IPS-11a (cell line): Measurements from ENCODE around the gene SMC1B.
"Not testable (repeated sequence)": the region's sequence is repeated elsewhere in the genome, so short reads cannot be mapped to it uniquely, and the experiment has no call there.

ENCODE experiments used
- H3K4me3 ChIP-seq: one replicate; pipeline ENCODE4 v1.5.1; 2013; ENCODE audit warnings: low read depth, low read length, control low read depth

The SMC1B gene

DNA sequence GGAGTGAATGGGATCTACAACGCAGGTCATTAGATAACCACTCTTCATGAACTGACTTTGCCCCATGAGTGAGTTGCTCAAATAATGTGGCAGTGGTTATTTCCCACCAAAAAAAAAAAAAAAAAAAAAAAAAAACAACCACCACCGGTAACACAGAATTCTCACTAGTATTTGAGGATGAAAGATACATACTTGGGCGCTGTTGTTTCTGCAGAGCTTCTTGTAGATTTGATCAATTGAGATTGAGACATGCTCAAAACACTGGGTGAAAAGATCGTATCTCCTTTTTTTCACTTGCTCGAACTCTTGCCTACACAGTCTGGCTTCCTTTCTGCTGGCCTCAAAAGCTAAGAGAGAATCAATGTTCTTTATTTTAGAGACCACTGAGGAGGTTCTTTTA, 59.6 kb downstream of the SMC1B start:
- H3K4me3 ChIP-seq, result no peak overlapping the region

GRCh38 chr22:45352757-45353156, 60.6 kb downstream of the SMC1B start:
- H3K4me3 ChIP-seq, result not testable (repeated sequence)

DNA sequence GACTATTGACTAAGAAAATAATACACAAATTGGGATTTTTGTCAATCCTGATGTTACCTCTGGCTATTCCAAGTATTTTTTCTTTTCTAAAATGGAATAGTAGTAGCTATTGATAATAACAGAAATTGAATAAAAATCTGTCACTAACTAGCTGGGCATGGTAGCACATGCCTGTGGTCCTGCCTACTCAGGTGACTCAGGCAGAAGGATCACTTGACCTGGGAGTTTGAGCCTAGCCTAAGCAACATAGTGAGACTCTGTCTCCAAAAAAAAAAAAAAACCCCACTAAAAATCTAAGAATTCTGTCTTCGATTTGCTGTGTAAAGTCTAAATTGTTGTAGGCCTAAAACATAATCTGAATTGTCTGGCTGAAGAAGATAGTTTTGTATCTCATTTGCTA, 61.4 kb downstream of the SMC1B start:
- no peak overlapping the region for H3K4me3 ChIP-seq

DNA sequence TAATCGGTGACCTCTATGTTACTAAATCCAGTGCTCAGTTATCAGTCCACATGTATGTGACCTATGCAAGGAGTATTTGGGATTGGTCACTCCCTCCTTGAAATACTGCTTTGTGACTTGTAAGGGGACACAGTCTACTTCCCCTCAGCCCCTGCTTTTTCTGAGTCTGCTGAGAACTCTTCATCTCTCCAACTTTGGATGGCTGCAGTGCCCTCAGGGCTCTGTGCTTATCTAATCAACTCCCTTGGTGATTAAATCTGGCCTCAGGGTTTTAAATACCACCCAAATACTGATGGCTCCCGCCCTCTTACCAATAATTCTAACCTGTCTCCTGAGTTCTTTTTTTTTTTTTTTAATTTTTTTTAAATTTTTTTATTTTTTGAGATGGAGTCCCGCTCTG, 63.5 kb downstream of the SMC1B start:
- no peak overlapping the region for H3K4me3 ChIP-seq

GRCh38 chr22:45344334-45344733, 69.1 kb downstream of the SMC1B start:
- no peak overlapping the region for H3K4me3 ChIP-seq

DNA sequence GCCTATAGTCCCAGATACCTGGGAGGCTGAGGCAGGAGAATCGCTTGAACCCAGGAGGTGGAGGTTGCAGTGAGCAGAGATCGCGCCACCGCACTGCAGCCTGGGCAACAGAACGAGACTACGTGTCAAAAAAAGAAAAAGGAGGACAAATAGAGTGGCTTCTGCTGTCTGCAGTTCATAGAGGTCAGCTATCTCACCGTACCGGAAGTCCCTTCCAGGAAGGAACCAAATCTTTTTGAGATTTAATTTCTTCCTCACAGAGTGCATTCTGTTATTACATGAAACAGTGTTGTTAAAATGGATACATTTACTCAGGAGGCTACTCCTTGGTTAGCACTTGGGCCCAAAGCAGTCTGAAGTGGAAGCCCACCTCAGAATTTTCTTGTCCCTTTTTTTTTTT, 70.3 kb downstream of the SMC1B start:
- no peak overlapping the region for H3K4me3 ChIP-seq

- no peak overlapping the region for H3K4me3 ChIP-seq
These were observed 71.9 kb downstream of the SMC1B start for GRCh38 chr22:45341498-45341897.

GRCh38 chr22:45340323-45340722, 73.1 kb downstream of the SMC1B start:
- no peak overlapping the region for H3K4me3 ChIP-seq

DNA sequence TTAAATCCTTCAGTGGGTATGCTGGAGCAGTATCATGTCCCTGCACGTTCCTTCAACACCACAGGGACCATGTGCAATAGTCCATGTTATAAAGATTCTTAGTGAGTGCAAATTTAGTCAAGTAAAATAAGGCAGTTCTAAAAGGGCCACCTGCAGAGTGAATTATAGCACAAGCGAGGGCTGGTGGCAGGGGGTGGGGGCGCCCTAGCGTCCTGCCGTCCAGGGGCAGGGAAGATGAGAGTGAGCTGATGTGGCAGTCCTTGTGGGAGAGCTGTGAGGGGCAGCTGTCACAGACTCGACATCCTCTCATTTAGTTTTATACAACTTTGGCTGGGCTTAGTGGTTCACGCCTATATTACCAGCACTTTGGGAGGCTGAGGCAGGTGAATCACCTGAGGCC, 74.6 kb downstream of the SMC1B start:
- H3K4me3 ChIP-seq, result no peak overlapping the region

DNA sequence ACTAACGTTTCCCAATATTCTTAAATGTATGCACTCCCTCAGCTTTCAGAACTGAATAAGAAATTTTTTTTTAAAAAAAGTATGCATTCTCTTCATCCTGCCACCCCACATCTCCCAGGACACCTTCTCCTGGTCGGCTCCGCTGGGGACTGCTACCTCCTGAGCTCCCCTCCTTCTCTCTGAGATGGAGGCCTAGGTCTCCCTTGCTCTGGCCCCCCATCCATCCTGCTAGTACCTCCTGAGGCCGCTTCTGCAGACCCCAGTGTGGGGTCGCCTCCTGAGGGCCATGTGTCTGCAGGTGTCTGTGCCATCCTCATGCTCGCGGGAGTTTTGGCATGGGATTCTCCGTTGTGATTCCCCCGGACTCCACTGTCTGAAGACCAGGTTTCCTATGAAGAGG, 75.9 kb downstream of the SMC1B start:
- no peak overlapping the region for H3K4me3 ChIP-seq

GRCh38 chr22:45336971-45337431, 76.4 kb downstream of the SMC1B start:
- H3K4me3 ChIP-seq, result no peak overlapping the region

GRCh38 chr22:45335854-45336522, 77.4 kb downstream of the SMC1B start:
- H3K4me3 ChIP-seq, result no peak overlapping the region

- no peak overlapping the region for H3K4me3 ChIP-seq
These were observed 78.2 kb downstream of the SMC1B start for GRCh38 chr22:45335021-45335818.

GRCh38 chr22:45334528-45334927, 78.9 kb downstream of the SMC1B start:
- H3K4me3 ChIP-seq, result no peak overlapping the region

DNA sequence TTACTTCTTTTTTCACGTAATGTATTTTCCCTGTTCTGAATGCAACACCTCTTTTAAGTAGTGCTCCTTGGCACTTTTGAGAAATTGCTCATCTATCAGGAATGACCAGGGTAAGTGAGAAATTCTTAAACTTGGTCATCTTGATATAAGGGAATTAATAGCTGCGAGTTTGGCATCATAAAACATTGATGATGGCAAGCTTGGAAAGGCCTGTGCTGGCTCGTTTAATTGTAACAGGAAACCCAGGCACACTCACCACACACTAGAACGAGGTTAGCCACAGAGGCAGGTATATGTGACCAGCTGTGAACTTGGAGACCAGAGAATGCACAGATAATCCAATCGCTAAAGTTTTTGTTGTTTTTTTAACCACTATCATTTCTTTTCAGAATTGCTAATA, 79.3 kb downstream of the SMC1B start:
- H3K4me3 ChIP-seq, result no peak overlapping the region

DNA sequence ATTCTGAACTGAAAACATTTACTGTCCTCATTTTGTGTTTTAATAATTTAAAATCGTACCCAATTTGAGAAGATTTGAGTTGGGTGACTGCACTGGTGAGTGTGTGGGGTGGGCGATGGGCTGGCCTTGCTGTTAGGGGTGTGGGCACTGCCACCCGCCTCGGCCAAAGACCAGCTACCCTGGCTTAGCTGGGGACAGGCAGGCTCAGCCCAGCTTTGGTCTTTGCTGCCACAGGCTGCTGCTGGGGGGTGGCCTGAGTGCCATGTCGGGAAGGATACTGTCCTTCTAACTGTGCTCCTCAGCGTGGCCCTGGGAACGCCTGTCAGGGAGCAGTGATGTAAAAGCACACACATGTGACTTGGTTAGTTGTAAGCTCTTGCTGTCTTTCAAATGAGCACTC, 81.4 kb downstream of the SMC1B start:
- no peak overlapping the region for H3K4me3 ChIP-seq

DNA sequence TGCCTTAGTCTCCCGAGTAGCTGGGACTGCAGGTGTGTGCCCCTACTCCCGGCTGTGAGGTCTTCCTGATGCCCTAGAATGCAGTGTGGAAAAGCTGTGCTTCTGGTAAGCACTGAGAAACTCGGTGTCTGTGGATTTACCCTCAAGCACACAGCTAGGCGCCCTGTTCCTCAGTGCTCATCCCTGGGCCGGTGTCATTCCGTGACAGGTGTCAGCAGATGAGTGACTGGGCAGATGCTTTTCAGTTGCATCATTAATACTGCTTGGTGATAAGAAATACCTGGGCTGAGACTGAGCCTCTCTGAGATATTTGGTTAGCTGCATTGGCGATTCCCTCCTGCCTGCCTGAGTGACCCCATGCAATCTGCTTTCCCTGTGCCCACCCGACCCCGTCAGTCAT, 81.9 kb downstream of the SMC1B start:
- no peak overlapping the region for H3K4me3 ChIP-seq

DNA sequence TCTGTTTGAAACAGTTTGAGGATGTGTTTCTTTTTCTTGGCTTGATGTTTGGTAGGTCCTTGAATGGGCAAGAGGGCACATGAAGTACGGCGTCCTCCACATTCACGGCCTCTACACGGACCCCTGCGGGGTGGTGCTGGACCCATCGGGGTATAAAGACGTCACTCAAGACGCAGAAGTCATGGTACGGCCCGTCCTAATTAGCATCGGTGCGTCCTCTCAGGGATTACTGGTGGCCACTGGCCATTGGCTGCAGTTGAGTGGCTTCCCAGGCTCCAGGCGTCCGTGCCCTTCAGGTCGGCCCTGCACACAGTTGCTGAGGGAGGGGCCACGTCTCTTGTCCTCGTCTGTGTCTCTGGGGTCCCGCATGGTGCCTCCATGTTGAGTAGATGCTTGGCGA, 82.9 kb downstream of the SMC1B start:
- H3K4me3 ChIP-seq, result no peak overlapping the region

GRCh38 chr22:45329530-45329936, 83.9 kb downstream of the SMC1B start:
- H3K4me3 ChIP-seq, result no peak overlapping the region

DNA sequence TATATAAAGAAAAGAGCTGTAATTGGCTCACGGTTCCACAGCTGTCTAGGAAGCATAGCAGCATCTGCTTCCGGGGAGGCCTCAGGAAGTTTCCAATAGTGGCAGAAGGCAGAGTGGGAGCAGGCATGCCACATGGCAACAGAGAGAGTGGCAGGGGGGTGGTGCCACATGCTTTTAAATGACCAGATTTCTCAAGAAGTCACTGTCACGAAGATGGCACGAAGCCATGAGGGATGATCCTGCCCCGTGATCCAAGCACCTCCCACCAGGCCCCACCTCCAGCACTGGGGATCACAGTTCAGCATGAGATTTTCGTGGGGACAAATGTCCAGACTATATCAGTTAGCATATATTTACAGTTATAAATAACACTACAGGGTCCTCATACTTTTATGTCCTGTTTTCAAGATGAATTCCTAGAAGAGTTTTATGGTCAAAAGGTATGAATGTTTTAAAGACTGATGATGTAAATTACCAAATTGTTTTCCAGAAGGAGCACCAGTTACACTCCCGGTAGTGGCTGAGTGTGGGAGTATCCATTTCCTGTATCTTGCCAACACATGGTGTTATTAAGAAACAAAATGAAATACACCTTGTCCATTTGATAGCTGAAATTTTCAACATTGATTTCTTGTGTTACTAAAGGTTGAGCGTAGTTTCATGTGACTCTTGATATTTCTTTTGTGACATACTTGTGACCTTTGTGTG, 84.4 kb downstream of the SMC1B start:
- H3K4me3 ChIP-seq, result no peak overlapping the region

- not testable (repeated sequence) for H3K4me3 ChIP-seq
These were observed 85.1 kb downstream of the SMC1B start for GRCh38 chr22:45328261-45328660.

DNA sequence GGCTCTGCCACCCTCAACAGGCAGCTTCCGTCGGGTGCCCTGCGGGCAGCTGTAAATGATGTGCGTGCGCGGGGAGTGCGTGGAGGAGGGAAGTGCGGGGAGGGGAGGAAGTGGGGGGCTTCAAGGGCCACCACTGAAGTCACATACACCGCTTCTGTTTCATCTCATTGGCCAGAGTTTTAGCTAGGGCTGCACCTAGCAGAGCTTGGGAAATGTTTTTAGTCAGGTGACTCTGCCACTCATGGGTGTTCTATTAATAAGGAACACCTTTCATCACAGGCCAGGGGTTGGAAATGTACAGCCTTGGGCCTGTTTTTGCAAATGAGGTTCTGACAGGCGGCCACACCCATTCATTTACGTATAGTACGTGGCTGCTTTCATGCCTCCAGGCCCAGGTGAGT, 89.1 kb downstream of the SMC1B start:
- H3K4me3 ChIP-seq, result no peak overlapping the region
